ENCODE data around the gene RPN2. TPM values are rescaled to one million over a fixed set of nuclear protein-coding genes. Genes with fewer than 3 reads are reported as not detected.

The RPN2 gene
- total RNA-seq, 1 donor from 2014 or later = 142 TPM

- H3K27ac Mint-ChIP-seq = no peak overlapping the region
- H3K4me1 Mint-ChIP-seq = no peaks in the 10 kb centered on the region
Observed at GRCh38 chr20:37256286-37256685, 77.2 kb downstream of the RPN2 start.

GRCh38 chr20:37257530-37257929 is 78.4 kb downstream of the RPN2 start:
- Mint-ChIP-seq H3K27me3 (ENCODE audit: low read depth) (peaks cover 8% of the 10 kb centered on the region), H3K9me3 (peaks cover 7% of the 10 kb centered on the region), H3K36me3 (no peaks in the 10 kb centered on the region), H3K4me3 (no peak overlapping the region), H3K4me1 (no peaks in the 10 kb centered on the region), H3K27ac (no peak overlapping the region)
- no peak for TF ChIP-seq CTCF (IDR thresholded peaks at IDR 0.05; ENCODE audit: unreplicated experiment)
- no peak for DNase-seq (ENCODE audit: low spot score in 2 of 2, unreplicated experiment in 2 of 2)

More at GRCh38 chr20:37256286-37256685, 77.2 kb downstream of the RPN2 start:
- no peak overlapping the region for H3K4me3 Mint-ChIP-seq
- peaks cover 7% of the 10 kb centered on the region for H3K9me3 Mint-ChIP-seq
- H3K36me3 Mint-ChIP-seq = no peaks in the 10 kb centered on the region
- peaks cover 6% of the 10 kb centered on the region for H3K27me3 Mint-ChIP-seq (ENCODE audit: low read depth)
- TF ChIP-seq CTCF (IDR thresholded peaks at IDR 0.05; ENCODE audit: unreplicated experiment) = no peak
- no peak for DNase-seq (ENCODE audit: low spot score in 2 of 2, unreplicated experiment in 2 of 2)

GRCh38 chr20:37257988-37258387 is 78.9 kb downstream of the RPN2 start:
- no peak for DNase-seq (ENCODE audit: low spot score in 2 of 2, unreplicated experiment in 2 of 2)
- TF ChIP-seq CTCF (IDR thresholded peaks at IDR 0.05; ENCODE audit: unreplicated experiment) = no peak
- peaks cover 8% of the 10 kb centered on the region for H3K27me3 Mint-ChIP-seq (ENCODE audit: low read depth)
- H3K36me3 Mint-ChIP-seq = no peaks in the 10 kb centered on the region
- H3K4me3 Mint-ChIP-seq = no peak overlapping the region
- peaks cover 7% of the 10 kb centered on the region for H3K9me3 Mint-ChIP-seq
- no peak overlapping the region for H3K27ac Mint-ChIP-seq
- H3K4me1 Mint-ChIP-seq = no peaks in the 10 kb centered on the region

- Mint-ChIP-seq H3K27ac (no peak overlapping the region), H3K4me3 (no peak overlapping the region), H3K36me3 (no peaks in the 10 kb centered on the region), H3K4me1 (no peaks in the 10 kb centered on the region), H3K9me3 (peaks cover 7% of the 10 kb centered on the region), H3K27me3 (ENCODE audit: low read depth) (peaks cover 8% of the 10 kb centered on the region)
- DNase-seq (ENCODE audit: low spot score in 2 of 2, unreplicated experiment in 2 of 2) = no peak
- no peak for TF ChIP-seq CTCF (IDR thresholded peaks at IDR 0.05; ENCODE audit: unreplicated experiment)
Observed at GRCh38 chr20:37259031-37259430, 79.9 kb downstream of the RPN2 start.

- no peak overlapping the region for H3K27ac Mint-ChIP-seq
- DNase-seq (ENCODE audit: low spot score in 2 of 2, unreplicated experiment in 2 of 2) = no peak
- no peak overlapping the region for H3K4me3 Mint-ChIP-seq
- no peaks in the 10 kb centered on the region for H3K36me3 Mint-ChIP-seq
- no peaks in the 10 kb centered on the region for H3K9me3 Mint-ChIP-seq
- H3K4me1 Mint-ChIP-seq = no peaks in the 10 kb centered on the region
- no peak for TF ChIP-seq CTCF (IDR thresholded peaks at IDR 0.05; ENCODE audit: unreplicated experiment)
- peaks cover 8% of the 10 kb centered on the region for H3K27me3 Mint-ChIP-seq (ENCODE audit: low read depth)
Observed at GRCh38 chr20:37259865-37260264, 80.7 kb downstream of the RPN2 start.

GRCh38 chr20:37260923-37261322 is 81.8 kb downstream of the RPN2 start:
- Mint-ChIP-seq H3K36me3 (no peaks in the 10 kb centered on the region), H3K9me3 (no peaks in the 10 kb centered on the region), H3K4me1 (no peaks in the 10 kb centered on the region), H3K27me3 (ENCODE audit: low read depth) (peaks cover 8% of the 10 kb centered on the region), H3K27ac (no peak overlapping the region), H3K4me3 (no peak overlapping the region)
- TF ChIP-seq CTCF (IDR thresholded peaks at IDR 0.05; ENCODE audit: unreplicated experiment) = no peak
- no peak for DNase-seq (ENCODE audit: low spot score in 2 of 2, unreplicated experiment in 2 of 2)

All from mesothelial cell of epicardium (in vitro differentiated cells).